ENCODE data around the gene ZNF655.

The ZNF655 gene

GRCh38 chr7:99621271-99621670 is 62.8 kb downstream of the ZNF655 start:
- Histone ChIP-seq H3K36me3 (ENCODE audit: control insufficient read depth in 2 of 2, insufficient read depth in 1 of 2, low read length in 2 of 2) (peaks cover 36 to 83% of the 10 kb centered on the region in 2 experiments), H3K4me1 (ENCODE audit: control insufficient read depth, insufficient read depth, low read length) (no peaks in the 10 kb centered on the region), H3K27ac (ENCODE audit: extremely low read depth, low read depth, low read length) (no peak overlapping the region), H3K9me3 (ENCODE audit: control insufficient read depth, insufficient read depth, low read depth, low read length) (no peaks in the 10 kb centered on the region), H3K4me3 (ENCODE audit: low read depth, low read length) (no peak overlapping the region)
- no peak for TF ChIP-seq HOXC10 (CRISPR knock-in tag; IDR thresholded peaks at IDR 0.05)
- TF ChIP-seq ZNF311 (tag by site-specific recombination; IDR thresholded peaks at IDR 0.05; ENCODE audit: borderline replicate concordance), result no peak
- TF ChIP-seq TRIM28 (IDR thresholded peaks at IDR 0.05; ENCODE audit: borderline replicate concordance, low read length), result no peak
- no peak for TF ChIP-seq KLF1 (tag by site-specific recombination; IDR thresholded peaks at IDR 0.05)
- no peak for TF ChIP-seq ZNF530 (tag by site-specific recombination; IDR thresholded peaks at IDR 0.05; ENCODE audit: low read depth)
- TF ChIP-seq ZFP69B (tag by site-specific recombination; IDR thresholded peaks at IDR 0.05), result no peak
- no peak for TF ChIP-seq ZNF18 (tag by site-specific recombination; IDR thresholded peaks at IDR 0.05)
- TF ChIP-seq ZNF391 (tag by site-specific recombination; IDR thresholded peaks at IDR 0.05; ENCODE audit: borderline replicate concordance, low read depth), result no peak
- TF ChIP-seq, protein P1, sequence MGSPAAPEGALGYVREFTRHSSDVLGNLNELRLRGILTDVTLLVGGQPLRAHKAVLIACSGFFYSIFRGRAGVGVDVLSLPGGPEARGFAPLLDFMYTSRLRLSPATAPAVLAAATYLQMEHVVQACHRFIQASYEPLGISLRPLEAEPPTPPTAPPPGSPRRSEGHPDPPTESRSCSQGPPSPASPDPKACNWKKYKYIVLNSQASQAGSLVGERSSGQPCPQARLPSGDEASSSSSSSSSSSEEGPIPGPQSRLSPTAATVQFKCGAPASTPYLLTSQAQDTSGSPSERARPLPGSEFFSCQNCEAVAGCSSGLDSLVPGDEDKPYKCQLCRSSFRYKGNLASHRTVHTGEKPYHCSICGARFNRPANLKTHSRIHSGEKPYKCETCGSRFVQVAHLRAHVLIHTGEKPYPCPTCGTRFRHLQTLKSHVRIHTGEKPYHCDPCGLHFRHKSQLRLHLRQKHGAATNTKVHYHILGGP (tag by site-specific recombination; IDR thresholded peaks at IDR 0.05), result no peak
- no peak for TF ChIP-seq ZNF19 (tag by site-specific recombination; IDR thresholded peaks at IDR 0.05; ENCODE audit: low read depth)
- no peak for TF ChIP-seq ZNF155 (tag by site-specific recombination; IDR thresholded peaks at IDR 0.05)
- TF ChIP-seq, protein P2, sequence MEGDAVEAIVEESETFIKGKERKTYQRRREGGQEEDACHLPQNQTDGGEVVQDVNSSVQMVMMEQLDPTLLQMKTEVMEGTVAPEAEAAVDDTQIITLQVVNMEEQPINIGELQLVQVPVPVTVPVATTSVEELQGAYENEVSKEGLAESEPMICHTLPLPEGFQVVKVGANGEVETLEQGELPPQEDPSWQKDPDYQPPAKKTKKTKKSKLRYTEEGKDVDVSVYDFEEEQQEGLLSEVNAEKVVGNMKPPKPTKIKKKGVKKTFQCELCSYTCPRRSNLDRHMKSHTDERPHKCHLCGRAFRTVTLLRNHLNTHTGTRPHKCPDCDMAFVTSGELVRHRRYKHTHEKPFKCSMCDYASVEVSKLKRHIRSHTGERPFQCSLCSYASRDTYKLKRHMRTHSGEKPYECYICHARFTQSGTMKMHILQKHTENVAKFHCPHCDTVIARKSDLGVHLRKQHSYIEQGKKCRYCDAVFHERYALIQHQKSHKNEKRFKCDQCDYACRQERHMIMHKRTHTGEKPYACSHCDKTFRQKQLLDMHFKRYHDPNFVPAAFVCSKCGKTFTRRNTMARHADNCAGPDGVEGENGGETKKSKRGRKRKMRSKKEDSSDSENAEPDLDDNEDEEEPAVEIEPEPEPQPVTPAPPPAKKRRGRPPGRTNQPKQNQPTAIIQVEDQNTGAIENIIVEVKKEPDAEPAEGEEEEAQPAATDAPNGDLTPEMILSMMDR (tag by site-specific recombination; IDR thresholded peaks at IDR 0.05), result no peak
- no peak for TF ChIP-seq SP7 (tag by site-specific recombination; IDR thresholded peaks at IDR 0.05)
- no peak for TF ChIP-seq GLI4 (tag by site-specific recombination; IDR thresholded peaks at IDR 0.05)
- POLR2A ChIA-PET, result interaction anchor here (0.6 kb wide), 1 partner anchor 292 kb away, joined by 3 read pairs; no protein-coding TSS in a partner anchor
- CTCF ChIA-PET, result no interaction called here

GRCh38 chr7:99622596-99622995 is 64.2 kb downstream of the ZNF655 start:
- ChIA-PET POLR2A (no interaction called here), CTCF (no interaction called here)
- H3K9me3 ChIP-seq (ENCODE audit: control insufficient read depth, insufficient read depth, low read depth, low read length), result no peaks in the 10 kb centered on the region
- H3K4me3 ChIP-seq (ENCODE audit: low read depth, low read length), result no peak overlapping the region
- no peaks in the 10 kb centered on the region for H3K4me1 ChIP-seq (ENCODE audit: control insufficient read depth, insufficient read depth, low read length)
- peaks cover 50 to 96% of the 10 kb centered on the region in 2 experiments for H3K36me3 ChIP-seq (ENCODE audit: control insufficient read depth in 2 of 2, insufficient read depth in 1 of 2, low read length in 2 of 2)
- no peak for TF ChIP-seq ZNF555 (tag by site-specific recombination; conservative IDR thresholded peaks at IDR 0.05)
- H3K27ac ChIP-seq (ENCODE audit: extremely low read depth, low read depth, low read length), result no peak overlapping the region

DNA sequence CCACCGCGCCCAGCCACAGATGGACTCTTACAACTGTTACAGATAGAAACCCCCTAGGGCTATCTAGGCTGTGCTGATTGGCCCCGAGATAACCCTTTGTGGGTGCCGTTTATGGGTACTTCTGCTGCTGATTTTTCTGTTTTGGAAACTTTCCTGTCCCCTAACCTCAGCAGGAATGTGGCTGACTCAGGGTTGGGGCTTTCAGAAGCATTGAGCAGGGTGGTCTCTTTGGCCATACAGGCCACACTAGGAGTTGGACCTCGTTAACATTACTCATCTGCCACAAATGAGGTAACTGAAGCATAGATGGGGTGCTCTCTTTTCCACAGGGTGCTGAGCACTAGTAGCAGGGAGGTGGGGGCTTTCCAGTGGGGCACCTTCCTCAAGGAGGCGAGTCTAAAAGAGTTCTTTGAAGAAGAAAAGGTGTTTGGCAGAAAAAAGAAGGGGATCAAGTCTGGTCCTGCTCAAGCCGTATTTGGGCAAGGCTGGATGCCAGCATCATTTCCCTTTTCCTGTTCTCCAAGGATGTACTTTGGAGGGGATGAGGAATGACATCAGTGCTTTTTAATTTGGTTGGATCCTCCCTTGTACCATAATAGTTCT is 64.8 kb downstream of the ZNF655 start:
- Histone ChIP-seq H3K9me3 (ENCODE audit: control insufficient read depth, insufficient read depth, low read depth, low read length) (no peaks in the 10 kb centered on the region), H3K36me3 (ENCODE audit: control insufficient read depth in 2 of 2, insufficient read depth in 1 of 2, low read length in 2 of 2) (peaks cover 56 to 98% of the 10 kb centered on the region in 2 experiments), H3K4me3 (ENCODE audit: low read depth, low read length) (no peak overlapping the region), H3K4me1 (ENCODE audit: control insufficient read depth, insufficient read depth, low read length) (no peaks in the 10 kb centered on the region), H3K27ac (ENCODE audit: extremely low read depth, low read depth, low read length) (no peak overlapping the region)
- CTCF ChIA-PET, result no interaction called here
- POLR2A ChIA-PET, result no interaction called here
- TF ChIP-seq ZNF146 (tag by site-specific recombination; IDR thresholded peaks at IDR 0.05), result no peak
- no peak for TF ChIP-seq ZNF513 (tag by site-specific recombination; IDR thresholded peaks at IDR 0.05)
- TF ChIP-seq KLF8 (tag by site-specific recombination; IDR thresholded peaks at IDR 0.05), result no peak
- no peak for TF ChIP-seq ZBTB48 (tag by site-specific recombination; IDR thresholded peaks at IDR 0.05)
- no peak for TF ChIP-seq TCF7L2 (IDR thresholded peaks at IDR 0.05; ENCODE audit: borderline replicate concordance, low read depth, low read length)
- no peak for TF ChIP-seq ZSCAN30 (tag by site-specific recombination; IDR thresholded peaks at IDR 0.05)
- TF ChIP-seq PATZ1 (tag by site-specific recombination; IDR thresholded peaks at IDR 0.05), result no peak
- no peak for TF ChIP-seq ZBTB8A (tag by site-specific recombination; IDR thresholded peaks at IDR 0.05)
- TF ChIP-seq ZNF561 (tag by site-specific recombination; IDR thresholded peaks at IDR 0.05; ENCODE audit: borderline replicate concordance), result no peak
- TF ChIP-seq GLI2 (tag by site-specific recombination; IDR thresholded peaks at IDR 0.05; ENCODE audit: borderline replicate concordance, low read depth), result no peak
- TF ChIP-seq ZNF555 (tag by site-specific recombination; conservative IDR thresholded peaks at IDR 0.05), result no peak

All from HEK293 (cell line).